ENCODE data around the gene TMEM138. TPM values are rescaled to one million over a fixed set of nuclear protein-coding genes. Genes with fewer than 3 reads are reported as not detected.

Gene TMEM138
- polyA plus RNA-seq, 1 experiment: 55.6 TPM

GRCh38 chr11:61414547-61414946 is 52.4 kb downstream of the TMEM138 start:
- no peak for TF ChIP-seq CTCF (IDR thresholded peaks at IDR 0.05; ENCODE audit: insufficient read depth, low read depth, low read length)
- no peak for DNase-seq (ENCODE audit: low read depth)
- POLR2A ChIA-PET: no interaction called here
- Histone ChIP-seq H3K4me3 (ENCODE audit: low read depth, low read length) (no peak overlapping the region), H3K27me3 (ENCODE audit: control insufficient read depth, insufficient read depth, low read length) (no peaks in the 10 kb centered on the region), H3K36me3 (ENCODE audit: control insufficient read depth, insufficient read depth, low read length) (peaks cover 29% of the 10 kb centered on the region)
- CTCF ChIA-PET: interaction anchor here (0.7 to 1.4 kb wide), 2 partner anchors 15 to 101 kb away, joined by 3 read pairs; partner anchors contain the start of genes CPSF7 and SDHAF2

GRCh38 chr11:61415381-61415780 is 53.2 kb downstream of the TMEM138 start:
- ChIA-PET CTCF (interaction anchor here (0.7 to 1.4 kb wide), 3 partner anchors 14 to 102 kb away, joined by 3 to 5 read pairs (median 3); partner anchors contain the start of genes CPSF7 and SDHAF2), POLR2A (no interaction called here)
- TF ChIP-seq CTCF (IDR thresholded peaks at IDR 0.05; ENCODE audit: insufficient read depth, low read depth, low read length): no peak
- no peak for DNase-seq (ENCODE audit: low read depth)
- Histone ChIP-seq H3K36me3 (ENCODE audit: control insufficient read depth, insufficient read depth, low read length) (peaks cover 26% of the 10 kb centered on the region), H3K4me3 (ENCODE audit: low read depth, low read length) (no peak overlapping the region), H3K27me3 (ENCODE audit: control insufficient read depth, insufficient read depth, low read length) (no peaks in the 10 kb centered on the region)

GRCh38 chr11:61416941-61417340 is 54.8 kb downstream of the TMEM138 start:
- POLR2A ChIA-PET: no interaction called here
- peaks cover 24% of the 10 kb centered on the region for H3K36me3 ChIP-seq (ENCODE audit: control insufficient read depth, insufficient read depth, low read length)
- CTCF ChIA-PET: interaction anchor here (1.2 to 1.3 kb wide), 3 partner anchors 9 to 100 kb away, joined by 3 to 4 read pairs (median 3); no protein-coding TSS in a partner anchor

GRCh38 chr11:61417670-61418069 is 55.5 kb downstream of the TMEM138 start:
- peaks cover 24% of the 10 kb centered on the region for H3K36me3 ChIP-seq (ENCODE audit: control insufficient read depth, insufficient read depth, low read length)
- DNase-seq (ENCODE audit: low read depth): no peak
- H3K4me3 ChIP-seq (ENCODE audit: low read depth, low read length): no peak overlapping the region
- POLR2A ChIA-PET: no interaction called here
- no peak for TF ChIP-seq CTCF (IDR thresholded peaks at IDR 0.05; ENCODE audit: insufficient read depth, low read depth, low read length)
- H3K27me3 ChIP-seq (ENCODE audit: control insufficient read depth, insufficient read depth, low read length): no peaks in the 10 kb centered on the region
- CTCF ChIA-PET: interaction anchor here (0.9 to 1.3 kb wide), 4 partner anchors 9 to 99 kb away, joined by 3 to 5 read pairs (median 4); no protein-coding TSS in a partner anchor

More at GRCh38 chr11:61416941-61417340, 54.8 kb downstream of the TMEM138 start:
- no peak for DNase-seq (ENCODE audit: low read depth)
- TF ChIP-seq CTCF (IDR thresholded peaks at IDR 0.05; ENCODE audit: insufficient read depth, low read depth, low read length): no peak
- no peaks in the 10 kb centered on the region for H3K27me3 ChIP-seq (ENCODE audit: control insufficient read depth, insufficient read depth, low read length)
- H3K4me3 ChIP-seq (ENCODE audit: low read depth, low read length): no peak overlapping the region

- DNase-seq (ENCODE audit: low read depth): no peak
- no peak for TF ChIP-seq CTCF (IDR thresholded peaks at IDR 0.05; ENCODE audit: insufficient read depth, low read depth, low read length)
- H3K4me3 ChIP-seq (ENCODE audit: low read depth, low read length): no peak overlapping the region
- CTCF ChIA-PET: interaction anchor here (0.9 to 1.3 kb wide), 4 partner anchors 8 to 99 kb away, joined by 3 to 5 read pairs (median 4); no protein-coding TSS in a partner anchor
- POLR2A ChIA-PET: no interaction called here
- H3K27me3 ChIP-seq (ENCODE audit: control insufficient read depth, insufficient read depth, low read length): no peaks in the 10 kb centered on the region
- H3K36me3 ChIP-seq (ENCODE audit: control insufficient read depth, insufficient read depth, low read length): peaks cover 24% of the 10 kb centered on the region
These were observed 56.0 kb downstream of the TMEM138 start for GRCh38 chr11:61418136-61418535.

Other genes starting within 250 kb of the TMEM138 start
- 8.9 and 17.5 TPM in 2 replicates for gene VPS37C, start 200.9 kb upstream of the TMEM138 start, polyA plus RNA-seq (2011; rRNA removed)
- gene PGA3, start 158.9 kb upstream of the TMEM138 start, polyA plus RNA-seq (2011; rRNA removed): not detected in 2 replicates
- not detected in 2 replicates for gene PGA4, start 140.0 kb upstream of the TMEM138 start, polyA plus RNA-seq (2011; rRNA removed)
- not detected in 2 replicates for gene PGA5, start 121.2 kb upstream of the TMEM138 start, polyA plus RNA-seq (2011; rRNA removed)
- gene VWCE, start 67.1 kb upstream of the TMEM138 start, polyA plus RNA-seq (2011; rRNA removed): 0.96 and 1.4 TPM in 2 replicates
- gene DDB1, start 29.3 kb upstream of the TMEM138 start, polyA plus RNA-seq (2011; rRNA removed): 265 and 281 TPM in 2 replicates
- gene TKFC, start 29.1 kb upstream of the TMEM138 start, polyA plus RNA-seq (2011; rRNA removed): 23.9 and 37.6 TPM in 2 replicates
- gene CYB561A3, start 492 bp upstream of the TMEM138 start, polyA plus RNA-seq (2011; rRNA removed): 32.9 and 91.3 TPM in 2 replicates
- gene TMEM216, start 30.2 kb downstream of the TMEM138 start, polyA plus RNA-seq (2011; rRNA removed): 27.3 and 29.2 TPM in 2 replicates
- 35.4 and 36.2 TPM in 2 replicates for gene CPSF7, start 67.6 kb downstream of the TMEM138 start, polyA plus RNA-seq (2011; rRNA removed)
- 67.7 and 81.1 TPM in 2 replicates for gene SDHAF2, start 67.8 kb downstream of the TMEM138 start, polyA plus RNA-seq (2011; rRNA removed)
- 0.02 TPM in 1 of 2 replicates, not detected in the other for gene LRRC10B, start 146.4 kb downstream of the TMEM138 start, polyA plus RNA-seq (2011; rRNA removed)
- gene SYT7, start 218.7 kb downstream of the TMEM138 start, polyA plus RNA-seq (2011; rRNA removed): 0.01 and 0.04 TPM in 2 replicates